Stimulated activated CD8-positive, alpha-beta memory T cell treated with anti-CD3 and anti-CD28 coated beads, Interleukin-7, amount 100 ng/mL, for 48 hours (primary cell): ENCODE measurements around the gene PPP1R3D.
"Not testable (repeated sequence)": the region's sequence is repeated elsewhere in the genome, so short reads cannot be mapped to it uniquely, and the experiment has no call there.

Source experiments
- DNase-seq, 2 donors: peaks; one replicate each; pipeline ENCODE4 v3.0.0-alpha.2; 2020; ENCODE audit warnings: low read depth in 1 of 2; ENCODE audit errors: extremely low read depth in 1 of 2

PPP1R3D gene

GRCh38 chr20:59925899-59926298 is 14.2 kb downstream of the PPP1R3D start:
- no peak for DNase-seq

DNA sequence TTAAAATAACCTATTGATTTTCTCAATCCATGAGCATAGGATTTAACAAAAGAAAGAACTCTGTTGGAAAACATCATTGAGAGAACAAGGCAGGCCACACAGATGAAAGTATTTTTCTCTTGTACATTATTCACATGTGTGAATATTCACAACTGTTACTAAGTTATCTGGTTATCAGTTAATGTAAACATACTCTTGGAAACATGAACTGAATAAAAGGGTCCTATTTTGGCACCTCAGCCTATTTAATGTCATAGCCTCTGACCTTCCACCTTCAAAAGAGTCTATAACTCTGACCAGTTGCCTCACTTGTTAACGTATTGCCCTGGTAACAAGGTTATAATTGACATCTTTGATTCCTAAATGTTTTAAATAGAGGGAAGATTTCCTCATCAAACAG is 14.7 kb downstream of the PPP1R3D start:
- DNase-seq = no peak

GRCh38 chr20:59923514-59923913 is 16.6 kb downstream of the PPP1R3D start:
- no peak for DNase-seq

DNA sequence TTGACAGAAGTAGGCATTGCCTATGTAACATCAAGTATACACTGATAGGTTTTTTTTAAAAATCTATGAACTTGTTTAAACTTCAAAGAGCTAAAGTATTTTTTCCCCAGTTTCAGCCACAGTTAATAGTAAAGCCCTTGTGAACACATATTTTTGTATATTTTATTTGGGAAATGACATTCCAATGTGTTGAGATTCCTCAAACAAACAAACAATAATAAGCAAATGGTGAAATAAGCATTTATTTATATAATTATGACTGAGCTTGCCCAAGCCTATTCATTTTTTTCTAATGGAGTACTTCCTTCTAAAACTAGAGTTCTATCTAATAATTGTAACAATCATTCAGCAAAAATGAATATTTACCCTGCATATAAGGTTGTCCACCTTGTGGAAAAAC is 19.2 kb downstream of the PPP1R3D start:
- no peak for DNase-seq

DNA sequence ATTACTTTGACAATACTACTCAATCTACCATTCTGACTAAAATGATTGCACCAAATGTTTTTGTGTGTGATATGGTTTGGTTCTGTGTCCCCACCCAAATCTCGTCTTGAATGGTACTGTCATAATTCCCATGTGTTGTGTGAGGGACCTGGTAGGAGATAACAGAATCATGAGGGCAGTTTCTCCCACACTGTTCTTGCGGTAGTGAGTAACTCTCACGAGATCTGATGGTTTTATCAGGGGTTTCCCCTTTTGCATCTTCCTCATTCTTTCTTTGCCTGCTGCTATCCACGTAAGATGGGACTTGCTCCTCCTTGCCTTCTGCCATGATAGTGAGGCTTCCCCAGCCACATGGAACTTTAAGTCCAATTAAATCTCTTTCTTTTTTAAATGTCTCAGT is 27.5 kb downstream of the PPP1R3D start:
- DNase-seq = no peak

GRCh38 chr20:59911041-59911440 is 29.1 kb downstream of the PPP1R3D start:
- no peak for DNase-seq

- no peak for DNase-seq
Measured at GRCh38 chr20:59908855-59909254, 31.2 kb downstream of the PPP1R3D start.

GRCh38 chr20:59903621-59904020 is 36.5 kb downstream of the PPP1R3D start:
- DNase-seq = no peak

GRCh38 chr20:59902470-59902869 is 37.6 kb downstream of the PPP1R3D start:
- DNase-seq = no peak

GRCh38 chr20:59895908-59896307 is 44.2 kb downstream of the PPP1R3D start:
- DNase-seq = no peak

DNA sequence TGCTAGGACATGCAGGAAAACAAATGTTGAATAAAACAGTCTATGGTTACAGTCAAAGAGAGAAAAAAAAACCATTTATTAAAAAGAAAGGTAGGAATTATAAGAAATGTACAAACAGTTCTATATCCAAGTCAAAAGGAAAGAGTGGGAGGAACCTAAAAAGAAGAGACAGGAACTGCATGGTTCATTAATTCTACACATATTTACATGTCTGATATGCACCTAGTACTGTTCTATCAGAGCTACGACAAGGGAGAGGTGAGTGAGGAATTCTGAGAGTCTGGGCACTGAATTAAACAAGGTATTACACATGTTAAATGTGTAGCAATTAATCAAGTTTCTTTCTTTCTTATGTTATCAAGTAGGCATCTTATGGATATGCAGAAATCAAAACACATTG is 48.5 kb downstream of the PPP1R3D start:
- no peak for DNase-seq

- not testable (repeated sequence) for DNase-seq
Measured at GRCh38 chr20:59890035-59890434, 50.1 kb downstream of the PPP1R3D start.

- no peak for DNase-seq
Measured at GRCh38 chr20:59888050-59888449, 52.1 kb downstream of the PPP1R3D start.
